Thyroid gland (tissue), 4 donors: ENCODE results near the gene WDR11.

ENCODE experiments used
- CTCF ChIP-seq, 6 experiments: fragments of 200-600 bp in 3 of 6; fragments of 450-650 bp in 3 of 6; sonication (generic) in 3 of 6; IDR thresholded peaks; one replicate each; pipeline ENCODE4 v1.5.1; 2016 to 2019; ENCODE audit warnings: antibody characterized with exemption in 6 of 6, mild to moderate bottlenecking in 2 of 6, inconsistent platforms in 1 of 6, moderate library complexity in 1 of 6
- POLR2A ChIP-seq, 2 donors: fragments of 450-650 bp; IDR thresholded peaks; one replicate each; pipeline ENCODE4 v1.6.1; 2017; ENCODE audit warnings: antibody characterized with exemption in 2 of 2, mild to moderate bottlenecking in 2 of 2, moderate library complexity in 1 of 2

GRCh38 chr10:120897343-120897742, 46.2 kb downstream of the WDR11 start:
- TF ChIP-seq POLR2A (IDR thresholded peaks at IDR 0.05) (no peak), CTCF (IDR thresholded peaks at IDR 0.05) (no peak)
